PC-3 (cell line): ENCODE results near the gene SDR42E1. TPM values are rescaled to one million over a fixed set of nuclear protein-coding genes. Genes with fewer than 3 reads are reported as not detected.
A peak's percentile ranks its signal among the peaks of the same experiment; 100 is the strongest.

Experiments
- ATAC-seq: fragments of 200-7000 bp; cut with Tn5 transposase; 2 replicates; pipeline ENCODE4 v1.9.1; 2020; ENCODE audit warnings: mild to moderate bottlenecking, moderate library complexity
- BruUV-seq: library from RNA; stranded (reverse); fragments of 400-500 nt; replicated peaks from 2 replicates; lab custom pipeline; 2021; lab: Mats Ljungman, UMichigan
- CTCF ChIA-PET: fragments of 300-600 bp; sonication (Branson Sonifier 250); formaldehyde crosslinking; loops from one replicate; lab custom pipeline; 2022; ENCODE audit warnings: antibody characterized with exemption; lab: Charles Lee
- POLR2A ChIA-PET: fragments of 300-600 bp; sonication (Branson Sonifier 250); formaldehyde crosslinking; loops from one replicate; lab custom pipeline; 2022; ENCODE audit warnings: antibody characterized with exemption; ENCODE audit not compliant: unreplicated experiment; lab: Charles Lee
- DNase-seq: peaks from one replicate; pipeline ENCODE4 v3.0.0-alpha.2; 2015
- H2AFZ ChIP-seq: fragments of 300-600 bp; sonication (generic); 2 replicates; pipeline ENCODE4 v1.6.0; 2016; ENCODE audit warnings: antibody characterized with exemption, low read length
- H3F3A ChIP-seq: fragments of 300-600 bp; sonication (generic); one replicate; pipeline ENCODE4 v1.6.0; 2017; ENCODE audit warnings: antibody characterized with exemption, low read length, control low read depth, mild to moderate bottlenecking; ENCODE audit not compliant: unreplicated experiment
- H3K27ac ChIP-seq: fragments of 300-600 bp; sonication (generic); 2 replicates; pipeline ENCODE4 v1.5.1; 2016; ENCODE audit warnings: mild to moderate bottlenecking, low read length
- H3K27me3 ChIP-seq: fragments of 300-600 bp; sonication (generic); 2 replicates; pipeline ENCODE4 v1.6.1; 2016; ENCODE audit warnings: low read length, mixed read lengths
- H3K36me3 ChIP-seq: fragments of 300-600 bp; sonication (generic); 2 replicates; pipeline ENCODE4 v1.6.1; 2016; ENCODE audit warnings: low read depth, mixed run types, low read length, mixed read lengths
- H3K4me1 ChIP-seq: fragments of 300-600 bp; sonication (generic); 2 replicates; pipeline ENCODE4 v1.5.1; 2016; ENCODE audit warnings: low read length; ENCODE audit not compliant: insufficient read depth
- H3K4me2 ChIP-seq: fragments of 300-600 bp; sonication (generic); 2 replicates; pipeline ENCODE4 v1.6.0; 2016; ENCODE audit warnings: low read length
- H3K4me3 ChIP-seq: fragments of 300-600 bp; sonication (generic); 2 replicates; pipeline ENCODE4 v1.5.1; 2016; ENCODE audit warnings: mild to moderate bottlenecking, low read length, mixed read lengths
- H3K79me2 ChIP-seq: fragments of 300-600 bp; sonication (generic); 2 replicates; pipeline ENCODE4 v1.6.1; 2017; ENCODE audit warnings: low read length, mixed read lengths
- H3K9ac ChIP-seq: fragments of 300-600 bp; sonication (generic); 2 replicates; pipeline ENCODE4 v1.6.0; 2016; ENCODE audit warnings: mild to moderate bottlenecking, low read length
- H3K9me2 ChIP-seq: fragments of 300-600 bp; sonication (generic); replicated peaks from 2 replicates; pipeline ENCODE4 v1.6.1; 2016; ENCODE audit warnings: mixed run types, low read length, mixed read lengths
- H3K9me3 ChIP-seq: fragments of 300-600 bp; sonication (generic); 2 replicates; pipeline ENCODE4 v1.6.1; 2016; ENCODE audit warnings: low read length, mixed read lengths
- H4K20me1 ChIP-seq: fragments of 300-600 bp; sonication (generic); 2 replicates; pipeline ENCODE4 v1.6.1; 2016; ENCODE audit warnings: low read length, mixed read lengths
- CTCF ChIP-seq: fragments of 300-600 bp; sonication (generic); conservative IDR thresholded peaks from 2 replicates; pipeline ENCODE4 v1.5.1; 2017; ENCODE audit warnings: antibody characterized with exemption, low read depth, mild to moderate bottlenecking, low read length
- EZH2 ChIP-seq: fragments of 300-600 bp; sonication (generic); IDR thresholded peaks from one replicate; pipeline ENCODE4 v1.6.1; 2017; ENCODE audit warnings: antibody characterized with exemption, mild to moderate bottlenecking, low read length; ENCODE audit not compliant: unreplicated experiment
- EZH2phosphoT487 ChIP-seq: fragments of 300-600 bp; sonication (generic); IDR thresholded peaks from 2 replicates; pipeline ENCODE4 v1.6.1; 2018; ENCODE audit warnings: mild to moderate bottlenecking, antibody characterized with exemption, low read length, borderline replicate concordance
- intact Hi-C: fragments of 100-400 bp; cut with micrococcal nuclease; formaldehyde crosslinking; loops from 2 replicates; pipeline ENCODE4 v1.9.0; 2023
- total RNA-seq: library from RNA; depleted of rRNA; stranded (reverse); fragments of >200 nt; gene quantifications from 2 replicates; pipeline ENCODE4 v1.2.3, GENCODE V29; 2014

The SDR42E1 gene
- total RNA-seq, 1 experiment from 2014 or later, result not detected

- Histone ChIP-seq H3K4me2 (no peak overlapping the region), H4K20me1 (no peaks in the 10 kb centered on the region), H3F3A (no peaks in the 10 kb centered on the region), H3K9me3 (no peaks in the 10 kb centered on the region), H3K9ac (no peak overlapping the region), H3K79me2 (no peaks in the 10 kb centered on the region), H3K4me1 (peaks cover 6% of the 10 kb centered on the region), H3K4me3 (no peak overlapping the region), H3K9me2 (no peaks in the 10 kb centered on the region), H3K27ac (no peak overlapping the region), H2AFZ (no peak overlapping the region), H3K36me3 (no peaks in the 10 kb centered on the region), H3K27me3 (no peaks in the 10 kb centered on the region)
- ChIA-PET POLR2A (no interaction called here), CTCF (no interaction called here)
- intact Hi-C loops, result no loop called here
- no TSS peak for BruUV-seq
- ATAC-seq, result no peak
- TF ChIP-seq EZH2phosphoT487, result no peak
- no peak for TF ChIP-seq CTCF
- TF ChIP-seq EZH2, result no peak
- no peak for DNase-seq
These were observed 65.6 kb downstream of the SDR42E1 start for GRCh38 chr16:81945665-81946064.

GRCh38 chr16:81942007-81942601 is 69.2 kb downstream of the SDR42E1 start:
- intact Hi-C loops, result no loop called here
- Histone ChIP-seq H3K79me2 (no peaks in the 10 kb centered on the region), H3K27ac (no peak overlapping the region), H3K4me1 (peaks cover 6% of the 10 kb centered on the region), H3K4me2 (no peak overlapping the region), H3K36me3 (no peaks in the 10 kb centered on the region), H3F3A (no peaks in the 10 kb centered on the region), H3K9ac (no peak overlapping the region), H3K27me3 (no peaks in the 10 kb centered on the region), H3K9me2 (no peaks in the 10 kb centered on the region), H4K20me1 (no peaks in the 10 kb centered on the region), H3K4me3 (no peak overlapping the region), H3K9me3 (no peaks in the 10 kb centered on the region), H2AFZ (no peak overlapping the region)
- DNase-seq (no peak), ATAC-seq (no peak)
- no TSS peak for BruUV-seq
- ChIA-PET CTCF (interaction anchor here (1.1 kb wide), 1 partner anchor 288 kb away, joined by 4 read pairs; no protein-coding TSS in a partner anchor), POLR2A (no interaction called here)
- no peak for TF ChIP-seq CTCF
- no peak for TF ChIP-seq EZH2
- TF ChIP-seq EZH2phosphoT487, result no peak

GRCh38 chr16:81940781-81941560 is 70.3 kb downstream of the SDR42E1 start:
- no TSS peak for BruUV-seq
- no peaks in the 10 kb centered on the region for H4K20me1 ChIP-seq
- no peaks in the 10 kb centered on the region for H3K9me3 ChIP-seq
- intact Hi-C loops, result loop anchor here (1.0 to 2.0 kb wide), 4 partner anchors 50 to 289 kb away; no protein-coding TSS in a partner anchor
- DNase-seq, result peak; percentile 63
- no peaks in the 10 kb centered on the region for H3K79me2 ChIP-seq
- 0 out of 2 replicates have a peak overlapping the region, but pooled peaks have one; percentile 6 for H3K4me2 ChIP-seq
- peak; percentile 78 for ATAC-seq
- H3F3A ChIP-seq, result no peaks in the 10 kb centered on the region
- no peaks in the 10 kb centered on the region for H3K9me2 ChIP-seq
- no peak overlapping the region for H2AFZ ChIP-seq
- POLR2A ChIA-PET, result interaction anchor here (0.6 to 1.1 kb wide), 2 partner anchors 56 to 78 kb away, joined by 3 to 5 read pairs; no protein-coding TSS in a partner anchor
- H3K27ac ChIP-seq, result no peak overlapping the region
- TF ChIP-seq CTCF (peak; percentile 73), EZH2 (no peak), EZH2phosphoT487 (no peak)
- H3K27me3 ChIP-seq, result no peaks in the 10 kb centered on the region
- no peak overlapping the region for H3K9ac ChIP-seq
- no peak overlapping the region for H3K4me3 ChIP-seq
- CTCF ChIA-PET, result interaction anchor here (0.8 to 2.8 kb wide), 3 partner anchors 55 to 289 kb away, joined by 4 to 28 read pairs (median 4); no protein-coding TSS in a partner anchor
- no peaks in the 10 kb centered on the region for H3K36me3 ChIP-seq
- H3K4me1 ChIP-seq, result peaks cover 6% of the 10 kb centered on the region
